ENCODE measurements around the gene CPM.
"Not testable (repeated sequence)": the region's sequence is repeated elsewhere in the genome, so short reads cannot be mapped to it uniquely, and the experiment has no call there.

The CPM gene

GRCh38 chr12:68864604-68865003 is 68.4 kb downstream of the CPM start:
- no peaks in the 10 kb centered on the region for H3K36me3 ChIP-seq (ENCODE audit: insufficient read depth, low read length)
- H3K9ac ChIP-seq (ENCODE audit: low read depth, low read length) = no peak overlapping the region
- no peak overlapping the region for H3K27ac ChIP-seq (ENCODE audit: low read depth, low read length)
- H3K27me3 ChIP-seq (ENCODE audit: insufficient read depth, low read length) = no peaks in the 10 kb centered on the region
- 94% methylated on average over 3 of the region's 3 CpGs for WGBS
- no peak overlapping the region for H3K4me3 ChIP-seq (ENCODE audit: low read length)
- no peaks in the 10 kb centered on the region for H3K9me3 ChIP-seq (ENCODE audit: insufficient read depth, low read depth, low read length)
- 0 out of 2 replicates have a peak, but pooled peaks cover 6% of the 10 kb centered on the region for H3K4me1 ChIP-seq (ENCODE audit: insufficient read depth, low read length)

GRCh38 chr12:68863886-68864454 is 69.0 kb downstream of the CPM start:
- not testable (repeated sequence) for H3K9ac ChIP-seq (ENCODE audit: low read depth, low read length)
- WGBS = 92% methylated on average over 8 of the region's 8 CpGs

DNA sequence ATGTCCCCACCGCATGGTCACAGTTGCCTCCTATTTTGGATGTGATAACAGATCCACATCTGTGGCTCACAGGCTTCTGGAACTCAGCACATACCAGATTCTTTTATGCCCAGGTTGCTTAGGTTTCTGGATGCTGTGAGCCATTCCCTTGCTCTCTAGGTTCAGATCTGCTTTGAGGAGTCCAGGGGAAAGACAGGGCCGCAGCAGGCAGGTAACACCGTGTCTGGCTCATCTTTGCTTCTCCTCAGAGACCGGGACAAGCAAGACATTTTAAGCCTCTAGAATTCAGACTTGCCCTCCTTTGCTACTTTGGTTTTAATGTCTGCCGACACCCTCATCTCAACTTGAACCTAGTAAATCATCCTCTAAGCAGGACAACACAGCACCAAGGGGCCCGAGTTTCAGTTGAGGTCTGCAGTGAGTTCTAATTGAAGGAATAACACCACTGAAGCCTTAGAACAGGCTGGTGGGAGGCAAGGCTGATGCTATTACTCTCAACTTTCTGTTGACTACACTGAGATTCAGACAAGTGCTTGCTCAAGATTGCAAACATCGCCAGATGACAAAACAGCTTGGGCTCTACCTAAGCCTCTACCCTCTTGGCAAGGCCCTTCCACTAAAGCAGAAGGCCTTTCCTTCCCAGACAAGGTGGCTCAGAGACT is 69.7 kb downstream of the CPM start:
- Histone ChIP-seq H3K36me3 (ENCODE audit: insufficient read depth, low read length) (no peaks in the 10 kb centered on the region), H3K4me3 (ENCODE audit: low read length) (no peak overlapping the region), H3K4me1 (ENCODE audit: insufficient read depth, low read length) (0 out of 2 replicates have a peak, but pooled peaks cover 6% of the 10 kb centered on the region), H3K9ac (ENCODE audit: low read depth, low read length) (no peak overlapping the region), H3K9me3 (ENCODE audit: insufficient read depth, low read depth, low read length) (no peaks in the 10 kb centered on the region), H3K27ac (ENCODE audit: low read depth, low read length) (no peak overlapping the region), H3K27me3 (ENCODE audit: insufficient read depth, low read length) (no peaks in the 10 kb centered on the region)
- 78% methylated on average over 7 of the region's 7 CpGs for WGBS

More at GRCh38 chr12:68863886-68864454, 69.0 kb downstream of the CPM start:
- H3K4me1 ChIP-seq (ENCODE audit: insufficient read depth, low read length); H3K9me3 ChIP-seq (ENCODE audit: insufficient read depth, low read depth, low read length); H3K27ac ChIP-seq (ENCODE audit: low read depth, low read length); H3K4me3 ChIP-seq (ENCODE audit: low read length); H3K27me3 ChIP-seq (ENCODE audit: insufficient read depth, low read length); H3K36me3 ChIP-seq (ENCODE audit: insufficient read depth, low read length): not testable (repeated sequence)

GRCh38 chr12:68861890-68862289 is 71.1 kb downstream of the CPM start:
- H3K27me3 ChIP-seq (ENCODE audit: insufficient read depth, low read length) = no peaks in the 10 kb centered on the region
- no peak overlapping the region for H3K27ac ChIP-seq (ENCODE audit: low read depth, low read length)
- no peak overlapping the region for H3K9ac ChIP-seq (ENCODE audit: low read depth, low read length)
- no peaks in the 10 kb centered on the region for H3K4me1 ChIP-seq (ENCODE audit: insufficient read depth, low read length)
- H3K36me3 ChIP-seq (ENCODE audit: insufficient read depth, low read length) = no peaks in the 10 kb centered on the region
- H3K4me3 ChIP-seq (ENCODE audit: low read length) = no peak overlapping the region
- 94% methylated on average over 3 of the region's 3 CpGs for WGBS
- no peaks in the 10 kb centered on the region for H3K9me3 ChIP-seq (ENCODE audit: insufficient read depth, low read depth, low read length)

- Histone ChIP-seq H3K4me3 (ENCODE audit: low read length) (no peak overlapping the region), H3K9me3 (ENCODE audit: insufficient read depth, low read depth, low read length) (no peaks in the 10 kb centered on the region), H3K27ac (ENCODE audit: low read depth, low read length) (no peak overlapping the region), H3K9ac (ENCODE audit: low read depth, low read length) (no peak overlapping the region), H3K4me1 (ENCODE audit: insufficient read depth, low read length) (no peaks in the 10 kb centered on the region), H3K36me3 (ENCODE audit: insufficient read depth, low read length) (no peaks in the 10 kb centered on the region), H3K27me3 (ENCODE audit: insufficient read depth, low read length) (no peaks in the 10 kb centered on the region)
- WGBS = 84% methylated on average over 3 of the region's 3 CpGs
Observed at GRCh38 chr12:68856510-68856909, 76.5 kb downstream of the CPM start.

- H3K9ac ChIP-seq (ENCODE audit: low read depth, low read length) = no peak overlapping the region
- no peaks in the 10 kb centered on the region for H3K9me3 ChIP-seq (ENCODE audit: insufficient read depth, low read depth, low read length)
- H3K27me3 ChIP-seq (ENCODE audit: insufficient read depth, low read length) = no peaks in the 10 kb centered on the region
- no peaks in the 10 kb centered on the region for H3K4me1 ChIP-seq (ENCODE audit: insufficient read depth, low read length)
- no peaks in the 10 kb centered on the region for H3K36me3 ChIP-seq (ENCODE audit: insufficient read depth, low read length)
- 95% methylated on average over 8 of the region's 8 CpGs for WGBS
- no peak overlapping the region for H3K27ac ChIP-seq (ENCODE audit: low read depth, low read length)
- H3K4me3 ChIP-seq (ENCODE audit: low read length) = no peak overlapping the region
Observed at GRCh38 chr12:68855771-68856170, 77.2 kb downstream of the CPM start.

DNA sequence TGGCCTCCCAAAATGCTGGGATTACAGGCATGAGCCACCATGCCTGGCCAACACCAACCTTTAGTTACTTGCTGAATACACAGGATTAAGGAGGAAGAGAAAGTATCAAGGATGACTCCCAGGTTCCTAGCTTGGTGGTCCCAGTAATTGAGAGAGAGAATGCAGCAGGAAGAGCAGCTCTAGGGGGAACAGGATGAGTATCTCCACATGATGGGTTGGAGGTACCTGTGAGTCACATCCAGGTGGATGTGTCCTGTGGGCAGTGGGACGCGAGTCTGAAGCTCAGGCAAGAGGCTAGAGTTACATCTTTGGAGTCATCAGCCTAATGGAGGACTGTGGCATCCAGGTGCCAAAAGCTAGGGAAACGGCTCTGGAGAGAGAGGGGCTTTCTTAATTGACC is 77.9 kb downstream of the CPM start:
- H3K4me1 ChIP-seq (ENCODE audit: insufficient read depth, low read length) = no peaks in the 10 kb centered on the region
- no peak overlapping the region for H3K4me3 ChIP-seq (ENCODE audit: low read length)
- no peaks in the 10 kb centered on the region for H3K9me3 ChIP-seq (ENCODE audit: insufficient read depth, low read depth, low read length)
- WGBS = 94% methylated on average over 3 of the region's 3 CpGs
- H3K36me3 ChIP-seq (ENCODE audit: insufficient read depth, low read length) = no peaks in the 10 kb centered on the region
- no peaks in the 10 kb centered on the region for H3K27me3 ChIP-seq (ENCODE audit: insufficient read depth, low read length)
- H3K27ac ChIP-seq (ENCODE audit: low read depth, low read length) = no peak overlapping the region
- H3K9ac ChIP-seq (ENCODE audit: low read depth, low read length) = no peak overlapping the region

GRCh38 chr12:68854554-68854953 is 78.4 kb downstream of the CPM start:
- no peaks in the 10 kb centered on the region for H3K4me1 ChIP-seq (ENCODE audit: insufficient read depth, low read length)
- H3K9ac ChIP-seq (ENCODE audit: low read depth, low read length) = no peak overlapping the region
- WGBS = 95% methylated on average over 3 of the region's 3 CpGs
- H3K4me3 ChIP-seq (ENCODE audit: low read length) = no peak overlapping the region
- no peaks in the 10 kb centered on the region for H3K27me3 ChIP-seq (ENCODE audit: insufficient read depth, low read length)
- H3K27ac ChIP-seq (ENCODE audit: low read depth, low read length) = no peak overlapping the region
- H3K9me3 ChIP-seq (ENCODE audit: insufficient read depth, low read depth, low read length) = no peaks in the 10 kb centered on the region
- no peaks in the 10 kb centered on the region for H3K36me3 ChIP-seq (ENCODE audit: insufficient read depth, low read length)

- Histone ChIP-seq H3K9ac (ENCODE audit: low read depth, low read length) (no peak overlapping the region), H3K36me3 (ENCODE audit: insufficient read depth, low read length) (no peaks in the 10 kb centered on the region), H3K27ac (ENCODE audit: low read depth, low read length) (no peak overlapping the region), H3K4me1 (ENCODE audit: insufficient read depth, low read length) (no peaks in the 10 kb centered on the region), H3K4me3 (ENCODE audit: low read length) (no peak overlapping the region), H3K9me3 (ENCODE audit: insufficient read depth, low read depth, low read length) (no peaks in the 10 kb centered on the region), H3K27me3 (ENCODE audit: insufficient read depth, low read length) (no peaks in the 10 kb centered on the region)
- whole genome bisulfite sequencing = 91% methylated on average over 2 of the region's 2 CpGs
Observed at GRCh38 chr12:68854078-68854468, 78.9 kb downstream of the CPM start.

DNA sequence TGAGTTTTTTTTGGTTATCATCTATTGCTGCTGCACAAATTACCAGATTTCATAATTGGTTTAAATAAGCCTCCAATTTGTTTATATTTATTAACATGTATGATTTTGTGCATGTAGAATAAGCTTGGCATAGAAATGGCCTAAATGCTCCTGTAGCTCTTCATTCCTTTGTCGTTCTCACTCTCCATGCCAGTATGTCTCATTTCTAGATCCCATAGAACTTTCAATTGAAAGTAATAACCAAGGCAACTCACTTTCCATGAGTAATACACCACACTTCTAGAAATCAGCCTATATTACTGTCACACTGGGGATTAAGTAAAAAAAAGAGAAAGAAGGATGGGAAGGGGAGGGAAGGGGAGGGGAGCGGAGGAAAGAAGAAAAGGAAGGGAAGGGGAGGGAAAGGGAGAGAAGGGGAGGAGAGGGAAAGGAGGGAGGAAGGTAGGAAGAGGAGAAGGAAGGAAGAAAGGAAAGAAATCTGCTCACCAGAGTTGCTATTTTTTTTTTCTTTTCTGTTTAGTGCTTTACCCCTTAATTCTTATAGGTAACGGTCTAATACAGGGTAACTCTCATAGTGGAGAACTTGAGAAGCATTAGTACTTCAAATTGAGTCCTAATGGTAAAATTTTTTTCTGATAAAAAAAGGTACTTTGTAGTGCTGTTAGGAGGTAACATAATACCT is 79.4 kb downstream of the CPM start:
- Histone ChIP-seq H3K4me3 (ENCODE audit: low read length) (no peak overlapping the region), H3K27ac (ENCODE audit: low read depth, low read length) (no peak overlapping the region), H3K9ac (ENCODE audit: low read depth, low read length) (no peak overlapping the region), H3K36me3 (ENCODE audit: insufficient read depth, low read length) (no peaks in the 10 kb centered on the region), H3K4me1 (ENCODE audit: insufficient read depth, low read length) (no peaks in the 10 kb centered on the region), H3K27me3 (ENCODE audit: insufficient read depth, low read length) (no peaks in the 10 kb centered on the region), H3K9me3 (ENCODE audit: insufficient read depth, low read depth, low read length) (no peaks in the 10 kb centered on the region)
- 88% methylated on average over 2 of the region's 3 CpGs for WGBS

- 100% methylated on average over 2 of the region's 2 CpGs for WGBS
- H3K9ac ChIP-seq (ENCODE audit: low read depth, low read length) = no peak overlapping the region
- no peaks in the 10 kb centered on the region for H3K27me3 ChIP-seq (ENCODE audit: insufficient read depth, low read length)
- H3K9me3 ChIP-seq (ENCODE audit: insufficient read depth, low read depth, low read length) = no peaks in the 10 kb centered on the region
- H3K36me3 ChIP-seq (ENCODE audit: insufficient read depth, low read length) = no peaks in the 10 kb centered on the region
- H3K4me1 ChIP-seq (ENCODE audit: insufficient read depth, low read length) = no peaks in the 10 kb centered on the region
- H3K27ac ChIP-seq (ENCODE audit: low read depth, low read length) = no peak overlapping the region
- no peak overlapping the region for H3K4me3 ChIP-seq (ENCODE audit: low read length)
Observed at GRCh38 chr12:68851592-68852306, 81.2 kb downstream of the CPM start.

All from HUES64 (cell line).